AG20443 (cell line): ENCODE results near the gene GNAI3.

ENCODE experiments used
- DNase-seq: peaks from one replicate; pipeline ENCODE4 v3.0.0; 2012; ENCODE audit warnings: low spot score, mixed read lengths

The GNAI3 gene

GRCh38 chr1:109637446-109637845, 89.0 kb downstream of the GNAI3 start:
- DNase-seq: no peak

GRCh38 chr1:109639063-109639840, 90.8 kb downstream of the GNAI3 start:
- DNase-seq: no peak

- DNase-seq: no peak
Observed at GRCh38 chr1:109639841-109640184, 91.4 kb downstream of the GNAI3 start.

GRCh38 chr1:109640285-109640865, 92.0 kb downstream of the GNAI3 start:
- peak; percentile 77 for DNase-seq

GRCh38 chr1:109641078-109641740, 92.8 kb downstream of the GNAI3 start:
- DNase-seq: no peak

- DNase-seq: no peak
Observed at GRCh38 chr1:109641861-109642260, 93.4 kb downstream of the GNAI3 start.

- peak; percentile 7 for DNase-seq
Observed at GRCh38 chr1:109642626-109643025, 94.2 kb downstream of the GNAI3 start.

- peak; percentile 83 for DNase-seq
Observed at GRCh38 chr1:109643385-109644230, 95.2 kb downstream of the GNAI3 start.

GRCh38 chr1:109644670-109645069, 96.3 kb downstream of the GNAI3 start:
- peak; percentile 2 for DNase-seq

GRCh38 chr1:109649491-109649914, 101.1 kb downstream of the GNAI3 start:
- DNase-seq: peak; percentile 45

- no peak for DNase-seq
Observed at GRCh38 chr1:109650609-109651008, 102.2 kb downstream of the GNAI3 start.

- DNase-seq: no peak
Observed at GRCh38 chr1:109652402-109652801, 104.0 kb downstream of the GNAI3 start.

- no peak for DNase-seq
Observed at GRCh38 chr1:109653306-109653705, 104.9 kb downstream of the GNAI3 start.

GRCh38 chr1:109654519-109654918, 106.1 kb downstream of the GNAI3 start:
- DNase-seq: no peak

- DNase-seq: peak; percentile 91
Observed at GRCh38 chr1:109655615-109656519, 107.5 kb downstream of the GNAI3 start, which contains the start of gene GSTM4. Gene GSTM4 (plus strand): TSS chr1:109656099. CDS start chr1:109656390, 291 bp downstream.

- no peak for DNase-seq
Observed at GRCh38 chr1:109657395-109657794, 109.0 kb downstream of the GNAI3 start.

- no peak for DNase-seq
Observed at GRCh38 chr1:109657970-109658369, 109.6 kb downstream of the GNAI3 start.

- no peak for DNase-seq
Observed at GRCh38 chr1:109658533-109659042, 110.2 kb downstream of the GNAI3 start.

GRCh38 chr1:109659145-109659544, 110.7 kb downstream of the GNAI3 start:
- no peak for DNase-seq

- no peak for DNase-seq
Observed at GRCh38 chr1:109659997-109660690, 111.7 kb downstream of the GNAI3 start.
